Calu3 (cell line): ENCODE measurements around the gene ULBP2. TPM values are rescaled to one million over a fixed set of nuclear protein-coding genes. Genes with fewer than 3 reads are reported as not detected.

Experiments used
- Bru-seq: library from RNA; stranded (reverse); fragments of 400-500 nt; gene quantifications from one replicate; lab custom pipeline; 2021; lab: Mats Ljungman, UMichigan
- BruChase-seq, 2 experiments: library from RNA; stranded (reverse); fragments of 400-500 nt; gene quantifications; one replicate each; lab custom pipeline; 2021; lab: Mats Ljungman, UMichigan
- BruUV-seq: library from RNA; stranded (reverse); fragments of 400-500 nt; replicated peaks from 2 replicates; lab custom pipeline; 2021; lab: Mats Ljungman, UMichigan
- CTCF ChIA-PET: fragments of 300-600 bp; sonication (Branson Sonifier 250); formaldehyde crosslinking; loops from one replicate; lab custom pipeline; 2022; ENCODE audit warnings: antibody characterized with exemption; lab: Charles Lee
- DNase-seq: peaks from one replicate; pipeline ENCODE4 v3.0.0; 2022
- H3K27ac Mint-ChIP-seq: one replicate; pipeline ENCODE4 v1.8.0; 2022; ENCODE audit warnings: mixed read lengths; ENCODE audit not compliant: unreplicated experiment
- H3K27me3 Mint-ChIP-seq: one replicate; pipeline ENCODE4 v1.8.0; 2022; ENCODE audit warnings: mixed read lengths; ENCODE audit not compliant: unreplicated experiment
- H3K36me3 Mint-ChIP-seq: one replicate; pipeline ENCODE4 v1.8.0; 2022; ENCODE audit warnings: mild to moderate bottlenecking, moderate library complexity, mixed read lengths; ENCODE audit not compliant: insufficient read depth, unreplicated experiment
- H3K4me1 Mint-ChIP-seq: one replicate; pipeline ENCODE4 v1.8.0; 2022; ENCODE audit warnings: mild to moderate bottlenecking, low read depth, mixed read lengths; ENCODE audit not compliant: unreplicated experiment
- H3K4me3 Mint-ChIP-seq: one replicate; pipeline ENCODE4 v1.8.0; 2022; ENCODE audit warnings: mild to moderate bottlenecking, low read depth, moderate library complexity, mixed read lengths; ENCODE audit not compliant: unreplicated experiment
- H3K9me3 Mint-ChIP-seq: one replicate; pipeline ENCODE4 v1.8.0; 2022; ENCODE audit warnings: low read depth, mixed read lengths; ENCODE audit not compliant: unreplicated experiment
- intact Hi-C: fragments of 100-400 bp; cut with micrococcal nuclease; formaldehyde crosslinking; loops from one replicate; pipeline ENCODE4 v1.10.0; 2022; ENCODE audit not compliant: unreplicated experiment
- long read RNA-seq: library from polyadenylated mRNA; stranded (forward); transcript quantifications from one replicate; pipeline ENCODE4 v2.0.0, GENCODE V29; 2022
- total RNA-seq: library from RNA; stranded (reverse); gene quantifications from 2 replicates; pipeline ENCODE4 v1.2.3, GENCODE V29; 2022
- TF ChIP-seq, protein P1 (sequence below): fragments of 200-600 bp; IDR thresholded peaks from one replicate; pipeline ENCODE4 v1.8.0; 2022; ENCODE audit warnings: antibody characterized with exemption; ENCODE audit not compliant: unreplicated experiment

ULBP2 gene
- total RNA-seq (7.1 and 7.6 TPM in 2 replicates), Bru-seq, nascent RNA (percentile 28 among the genes with signal in this experiment), BruChase-seq, experiment 1, labeled RNA remaining after a 6-hour chase (percentile 44 among the genes with signal in this experiment), BruChase-seq, experiment 2, labeled RNA remaining after a 2-hour chase (percentile 32 among the genes with signal in this experiment)
- long read RNA-seq, transcript ULBP2-201 (5 exons, 1,349 nt) = major isoform, 27 of 29 reads
- long read RNA-seq, partial matches to known transcripts = 2 of 29 reads
- long read RNA-seq, other reads (novel, unspliced or antisense) = 0 of 29 reads

DNA sequence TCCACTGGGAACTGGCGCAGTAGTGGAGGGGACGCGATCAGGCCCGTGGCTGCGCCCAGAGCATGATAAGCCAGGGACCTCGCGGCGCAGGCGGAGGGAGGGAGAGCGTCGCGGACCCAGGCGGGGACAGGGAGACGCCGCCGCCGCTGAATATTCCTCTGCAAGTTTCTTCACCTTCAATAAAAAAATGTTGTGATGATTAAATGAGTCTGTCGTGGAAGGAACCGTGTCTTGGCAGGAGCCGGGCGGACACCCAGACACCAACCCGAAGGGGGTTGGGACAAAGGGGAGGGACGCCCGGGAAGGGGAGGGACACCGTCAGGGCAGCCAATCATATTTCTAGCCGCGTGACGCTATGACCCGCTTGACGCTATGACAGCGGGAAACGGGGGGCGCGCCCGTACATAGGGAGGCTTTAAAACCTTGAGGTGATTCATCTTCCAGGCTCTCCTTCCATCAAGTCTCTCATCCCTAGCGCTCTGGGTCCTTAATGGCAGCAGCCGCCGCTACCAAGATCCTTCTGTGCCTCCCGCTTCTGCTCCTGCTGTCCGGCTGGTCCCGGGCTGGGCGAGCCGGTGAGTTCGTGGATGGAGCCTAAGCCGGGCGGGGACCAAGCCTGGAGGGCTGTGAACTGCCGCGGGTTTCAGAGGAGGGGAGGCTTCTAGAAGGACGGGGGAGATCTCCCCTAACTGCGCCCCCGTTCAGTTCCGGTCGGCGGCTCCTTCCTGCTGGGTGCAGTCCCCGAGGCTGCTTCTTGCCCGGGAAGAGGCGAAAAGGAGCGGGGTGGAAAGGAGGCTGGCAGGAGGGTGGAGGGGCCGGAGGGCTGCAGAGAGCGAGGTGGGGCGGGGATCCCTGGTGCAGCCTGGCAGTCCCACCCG is at the start of gene ULBP2:
TSS of gene ULBP2 (plus strand) at position 432 of the 878 bp plus-strand sequence. CDS start at position 491, 59 bp downstream.
- H3K9me3 Mint-ChIP-seq = no peaks in the 10 kb centered on the region
- TF ChIP-seq, protein P1, sequence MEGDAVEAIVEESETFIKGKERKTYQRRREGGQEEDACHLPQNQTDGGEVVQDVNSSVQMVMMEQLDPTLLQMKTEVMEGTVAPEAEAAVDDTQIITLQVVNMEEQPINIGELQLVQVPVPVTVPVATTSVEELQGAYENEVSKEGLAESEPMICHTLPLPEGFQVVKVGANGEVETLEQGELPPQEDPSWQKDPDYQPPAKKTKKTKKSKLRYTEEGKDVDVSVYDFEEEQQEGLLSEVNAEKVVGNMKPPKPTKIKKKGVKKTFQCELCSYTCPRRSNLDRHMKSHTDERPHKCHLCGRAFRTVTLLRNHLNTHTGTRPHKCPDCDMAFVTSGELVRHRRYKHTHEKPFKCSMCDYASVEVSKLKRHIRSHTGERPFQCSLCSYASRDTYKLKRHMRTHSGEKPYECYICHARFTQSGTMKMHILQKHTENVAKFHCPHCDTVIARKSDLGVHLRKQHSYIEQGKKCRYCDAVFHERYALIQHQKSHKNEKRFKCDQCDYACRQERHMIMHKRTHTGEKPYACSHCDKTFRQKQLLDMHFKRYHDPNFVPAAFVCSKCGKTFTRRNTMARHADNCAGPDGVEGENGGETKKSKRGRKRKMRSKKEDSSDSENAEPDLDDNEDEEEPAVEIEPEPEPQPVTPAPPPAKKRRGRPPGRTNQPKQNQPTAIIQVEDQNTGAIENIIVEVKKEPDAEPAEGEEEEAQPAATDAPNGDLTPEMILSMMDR = no peak
- H3K4me3 Mint-ChIP-seq = peak within 1 kb of the TSS; percentile 81
- peaks cover 35% of the 10 kb centered on the region for H3K27me3 Mint-ChIP-seq
- intact Hi-C loops = no loop called here
- no peak within 1 kb of the TSS for H3K27ac Mint-ChIP-seq
- H3K4me1 Mint-ChIP-seq = peaks cover 10% of the 10 kb centered on the region
- no TSS peak for BruUV-seq
- peak; percentile 75 for DNase-seq
- H3K36me3 Mint-ChIP-seq = peaks cover 29% of the 10 kb centered on the region
- CTCF ChIA-PET = no interaction called here

- Mint-ChIP-seq H3K9me3 (no peaks in the 10 kb centered on the region), H3K4me1 (peaks cover 61% of the 10 kb centered on the region), H3K27ac (no peak overlapping the region), H3K36me3 (no peaks in the 10 kb centered on the region), H3K4me3 (no peak overlapping the region), H3K27me3 (peaks cover 8% of the 10 kb centered on the region)
- CTCF ChIA-PET = interaction anchor here (1.3 kb wide), 1 partner anchor 14 kb away, joined by 4 read pairs; no protein-coding TSS in a partner anchor
- DNase-seq = peak; percentile 45
- BruUV-seq = no TSS peak
- intact Hi-C loops = loop anchor here (5.0 kb wide), 1 partner anchor 38 kb away; no protein-coding TSS in a partner anchor
- TF ChIP-seq, protein P1 = no peak
Observed at GRCh38 chr6:149895048-149895590, 46.7 kb upstream of the ULBP2 start.

DNA sequence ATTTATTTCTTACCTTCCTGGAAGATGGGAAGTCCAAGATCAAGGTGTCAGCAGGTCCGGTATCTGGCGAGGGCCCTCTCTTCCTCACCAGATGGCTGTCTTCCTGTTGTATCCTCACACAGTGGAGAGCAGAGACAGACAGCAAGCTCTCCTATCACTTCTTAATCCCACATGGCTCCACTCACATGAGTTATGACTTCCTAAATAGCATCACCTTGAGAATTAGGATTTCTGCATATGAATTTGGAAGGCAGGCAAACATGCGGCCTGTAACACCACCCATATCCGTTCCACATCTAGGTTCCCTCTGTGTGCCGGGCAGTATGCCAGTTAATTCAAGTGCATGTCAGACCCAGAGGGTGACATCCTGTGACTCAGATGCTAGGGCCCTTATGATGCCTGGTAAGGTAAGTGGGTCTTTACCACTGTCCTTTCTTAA is 46.0 kb upstream of the ULBP2 start:
- peak; percentile 52 for DNase-seq
- no peak overlapping the region for H3K4me3 Mint-ChIP-seq
- H3K27ac Mint-ChIP-seq = no peak overlapping the region
- CTCF ChIA-PET = interaction anchor here (1.3 kb wide), 1 partner anchor 14 kb away, joined by 4 read pairs; no protein-coding TSS in a partner anchor
- no peaks in the 10 kb centered on the region for H3K36me3 Mint-ChIP-seq
- peaks cover 54% of the 10 kb centered on the region for H3K4me1 Mint-ChIP-seq
- no TSS peak for BruUV-seq
- H3K27me3 Mint-ChIP-seq = peaks cover 8% of the 10 kb centered on the region
- no peaks in the 10 kb centered on the region for H3K9me3 Mint-ChIP-seq
- intact Hi-C loops = loop anchor here (5.0 kb wide), 1 partner anchor 39 kb away; no protein-coding TSS in a partner anchor
- TF ChIP-seq, protein P1 = no peak

- peaks cover 8% of the 10 kb centered on the region for H3K27me3 Mint-ChIP-seq
- H3K9me3 Mint-ChIP-seq = no peaks in the 10 kb centered on the region
- no TSS peak for BruUV-seq
- CTCF ChIA-PET = no interaction called here
- intact Hi-C loops = loop anchor here (5.0 kb wide), 1 partner anchor 39 kb away; no protein-coding TSS in a partner anchor
- no peaks in the 10 kb centered on the region for H3K36me3 Mint-ChIP-seq
- no peak overlapping the region for H3K27ac Mint-ChIP-seq
- TF ChIP-seq, protein P1 = no peak
- H3K4me1 Mint-ChIP-seq = peaks cover 48% of the 10 kb centered on the region
- H3K4me3 Mint-ChIP-seq = no peak overlapping the region
- DNase-seq = no peak
Observed at GRCh38 chr6:149896491-149896890, 45.3 kb upstream of the ULBP2 start.
